Skeletal muscle tissue (tissue), 2 donors: ENCODE measurements around the gene CIB1. TPM values are rescaled to one million over a fixed set of nuclear protein-coding genes. Genes with fewer than 3 reads are reported as not detected.

Source experiments
- small RNA-seq: library from RNA; depleted of rRNA; stranded (forward); fragments of <200 nt; gene quantifications from one replicate; pipeline ENCODE3, GENCODE V24; 2014
- total RNA-seq: library from RNA; depleted of rRNA; stranded (reverse); fragments of >200 nt; gene quantifications from one replicate; pipeline ENCODE4 v1.2.3, GENCODE V29; 2014

Gene CIB1
- total RNA-seq, 1 donor from 2014 or later = 7.8 TPM

Small RNA genes lying within 50 kb of the gene (small RNA-seq; reads per million reads assigned to genes)
- not detected for gene AC091167.3

Other genes starting within 250 kb of the CIB1 start
- gene ZNF710, start 232.6 kb downstream of the CIB1 start, total RNA-seq = 3.7 TPM
- 185 TPM for gene IDH2, start 131.5 kb downstream of the CIB1 start, total RNA-seq
- gene SEMA4B, start 32.6 kb downstream of the CIB1 start, total RNA-seq = 7.8 TPM
- gene GDPGP1, start 268 bp upstream of the CIB1 start, total RNA-seq = 3.1 TPM
- gene TTLL13, start 15.6 kb upstream of the CIB1 start, total RNA-seq = not detected
- gene NGRN, start 31.7 kb upstream of the CIB1 start, total RNA-seq = 67.3 TPM
- 2.1 TPM for gene ZNF774, start 118.3 kb upstream of the CIB1 start, total RNA-seq
- gene IQGAP1, start 154.3 kb upstream of the CIB1 start, total RNA-seq = 104 TPM